Measurements from ENCODE around the gene DKK3.

Gene DKK3

DNA sequence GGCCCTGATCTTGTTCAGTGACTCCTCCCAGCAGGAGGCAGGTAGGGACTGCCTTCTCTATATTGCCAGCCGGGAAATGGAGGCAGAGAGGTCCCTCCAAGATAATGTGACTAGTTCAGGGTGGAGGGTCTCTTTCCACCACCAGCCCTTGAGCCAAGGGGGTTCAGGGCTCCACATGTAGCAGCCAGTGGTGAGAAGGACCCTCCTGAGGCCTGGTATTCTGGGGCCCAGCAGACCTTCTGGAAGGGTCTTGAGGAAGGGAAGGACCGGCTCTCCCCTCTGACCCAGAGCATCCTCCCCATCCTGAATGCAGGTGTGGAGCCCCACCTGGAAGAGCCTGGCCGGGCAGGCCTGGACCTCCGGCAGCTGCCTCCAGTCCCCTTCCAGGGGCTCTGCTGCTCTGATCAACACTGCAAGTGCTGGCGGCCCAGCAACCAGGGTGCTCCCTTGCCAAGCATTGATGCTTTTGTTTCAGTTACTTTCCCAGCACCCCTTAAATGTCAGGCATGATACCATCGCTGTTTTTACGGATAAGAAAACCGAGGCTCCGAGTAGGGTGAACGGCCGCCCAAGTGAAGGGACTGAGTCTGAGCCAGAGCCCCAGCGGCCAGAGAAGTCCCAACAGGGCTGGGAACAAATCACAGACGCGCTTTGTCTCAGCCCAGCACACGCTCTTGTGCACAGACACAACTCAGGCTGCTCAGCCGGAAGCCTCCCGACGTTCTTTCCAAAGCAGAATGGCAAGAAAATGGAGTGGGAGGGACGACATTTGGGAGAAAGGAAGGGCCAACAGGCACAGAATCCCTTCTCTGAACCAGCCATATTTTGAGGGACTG, 38.8 kb downstream of the DKK3 start:
- DNase-seq (ENCODE audit: low read depth in 4 of 4, low spot score in 1 of 4): no peak

DNA sequence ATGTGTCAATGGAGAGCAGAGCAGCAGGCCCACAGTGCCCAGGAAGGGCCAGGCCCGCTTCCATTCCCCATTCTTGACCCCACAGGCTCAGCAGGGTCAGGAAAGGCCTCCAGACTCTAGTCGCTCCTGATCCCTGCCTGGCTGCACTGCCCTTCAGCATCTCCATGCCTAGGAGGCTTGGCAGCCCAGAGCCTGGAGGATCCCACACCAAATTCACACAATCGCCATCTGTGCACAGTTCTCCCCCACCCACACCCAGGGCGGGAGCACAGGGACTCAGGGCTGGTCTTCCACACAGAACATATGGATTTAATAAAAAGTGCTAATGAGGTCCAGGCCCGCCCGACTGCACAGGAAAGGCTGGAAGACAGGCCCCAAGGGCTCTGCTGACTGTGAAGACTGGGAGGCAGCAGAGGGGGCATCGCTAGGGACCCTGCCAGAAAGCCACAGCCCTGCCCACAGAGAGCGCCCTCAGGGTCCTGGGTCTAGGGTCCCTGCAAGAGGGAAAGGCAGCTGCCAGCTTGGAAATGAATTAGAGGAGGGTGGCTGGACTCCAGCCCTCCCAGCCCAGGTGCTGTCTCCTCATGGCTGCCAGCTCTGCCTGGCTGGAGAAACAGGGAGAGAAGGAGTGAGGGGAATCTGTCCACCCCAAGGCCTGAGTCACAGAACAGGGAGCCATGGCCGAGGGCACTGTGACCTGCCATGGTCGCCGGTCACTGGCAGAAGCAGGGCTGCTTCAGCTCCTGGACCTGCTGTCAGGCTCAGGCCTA, 39.7 kb downstream of the DKK3 start:
- no peak for DNase-seq (ENCODE audit: low read depth in 4 of 4, low spot score in 1 of 4)

DNA sequence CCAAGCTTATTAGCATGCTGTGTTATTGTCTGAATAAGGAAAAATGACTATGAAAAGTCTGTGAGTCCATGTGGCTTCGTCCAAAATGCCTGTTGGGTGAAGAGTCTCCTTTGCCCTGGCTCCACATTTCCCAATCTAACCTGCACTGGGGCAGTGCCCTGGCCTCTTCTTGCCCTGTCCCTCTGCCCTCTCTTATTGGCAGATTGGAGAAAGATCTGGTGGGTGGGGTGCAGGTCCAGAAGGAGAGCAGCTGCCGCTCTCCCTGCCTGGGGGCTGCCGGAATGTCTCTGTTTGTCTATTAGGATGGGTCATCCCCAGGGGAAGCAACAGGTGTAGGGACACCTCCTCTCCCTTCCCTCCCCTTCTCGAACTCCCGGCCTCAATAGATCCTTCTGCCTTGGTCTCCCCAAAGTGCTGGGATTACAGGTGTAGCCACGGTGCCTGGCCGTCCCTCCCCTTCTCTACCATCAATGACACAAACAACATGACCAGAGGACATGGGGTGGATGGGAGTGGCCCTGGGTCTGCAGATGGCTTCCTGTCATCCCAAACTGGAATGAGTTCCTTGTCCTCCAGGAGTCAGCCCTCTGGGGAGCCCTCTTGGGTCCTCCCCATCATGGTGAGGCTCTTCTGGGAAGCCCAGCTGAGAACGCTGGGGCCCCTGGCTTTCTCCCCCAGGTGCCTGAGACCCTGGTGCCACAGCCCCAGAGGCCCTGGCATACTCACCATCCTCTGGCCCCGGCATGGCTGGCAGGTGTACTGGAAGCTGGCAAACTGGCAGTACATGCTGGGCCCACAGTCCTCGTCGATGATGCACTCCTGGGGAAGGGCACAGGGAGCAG, 40.5 kb downstream of the DKK3 start:
- DNase-seq (ENCODE audit: low read depth in 4 of 4, low spot score in 1 of 4): no peak

DNA sequence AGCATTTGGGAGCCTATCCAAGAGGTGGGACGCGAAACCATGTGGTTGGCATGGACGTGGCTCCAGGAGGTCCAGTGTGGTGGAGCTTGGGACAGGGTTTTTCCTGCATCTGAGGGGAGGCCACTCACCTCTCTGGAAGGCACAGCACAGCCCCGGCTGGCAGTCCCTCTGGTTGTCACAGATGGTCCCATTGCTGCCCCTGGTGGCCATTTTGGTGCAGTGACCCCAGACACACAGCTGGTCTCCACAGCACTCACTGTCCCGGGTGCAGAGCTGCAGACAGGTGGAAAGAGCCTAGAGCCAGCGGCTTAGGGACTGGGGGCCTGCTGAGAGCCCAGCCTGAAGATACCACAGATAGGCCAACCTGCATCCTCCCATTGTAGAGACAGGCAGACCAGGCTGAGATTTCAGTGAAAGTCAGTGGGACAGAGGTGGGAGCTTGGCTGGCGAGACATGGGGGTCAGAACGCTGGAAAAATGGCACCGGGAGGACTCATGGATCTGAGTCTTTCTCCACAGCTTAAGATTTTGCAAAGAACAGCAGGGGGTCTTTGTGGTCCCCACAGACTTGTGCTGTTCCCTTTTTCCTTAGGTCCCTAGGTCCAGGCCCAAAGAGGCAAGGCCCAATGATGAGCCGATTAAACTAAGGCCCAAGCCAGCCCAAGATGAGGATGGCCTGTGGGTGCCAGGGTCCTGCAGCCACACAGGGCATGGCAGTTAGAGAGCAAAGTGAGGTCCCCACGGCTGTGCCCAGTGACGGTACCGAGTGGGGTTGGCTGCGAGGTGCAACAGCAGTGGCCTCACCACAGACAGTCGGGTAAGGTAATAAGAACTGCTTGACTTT, 41.4 kb downstream of the DKK3 start:
- DNase-seq (ENCODE audit: low read depth in 4 of 4, low spot score in 1 of 4): peak; percentile 23 to 65 (median 35)

- DNase-seq (ENCODE audit: low read depth in 4 of 4, low spot score in 1 of 4): no peak
Observed at GRCh38 chr11:11966354-11966741, 42.1 kb downstream of the DKK3 start.

- DNase-seq (ENCODE audit: low read depth in 4 of 4, low spot score in 1 of 4): no peak
Observed at GRCh38 chr11:11965656-11966353, 42.6 kb downstream of the DKK3 start.

DNA sequence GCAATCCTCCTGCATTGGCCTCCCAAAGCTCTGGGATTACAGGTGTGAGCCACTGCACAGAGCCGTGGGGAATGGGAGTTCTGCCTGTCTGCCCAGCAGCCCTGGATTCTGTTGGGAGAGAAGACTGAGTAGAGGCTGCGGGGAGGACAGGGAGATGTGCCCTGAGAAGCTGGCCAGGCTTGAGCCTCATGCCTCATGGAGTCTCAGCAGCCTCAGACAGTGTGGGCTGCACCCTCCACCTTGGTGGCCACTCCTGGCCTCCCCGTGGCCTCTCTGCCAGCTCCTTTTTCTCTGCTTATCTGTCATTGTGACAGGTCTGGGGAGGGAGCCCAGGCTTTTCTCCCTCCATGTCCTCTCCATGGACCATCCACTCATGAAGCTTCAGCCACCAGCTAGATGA, 43.2 kb downstream of the DKK3 start:
- no peak for DNase-seq (ENCODE audit: low read depth in 4 of 4, low spot score in 1 of 4)

- DNase-seq (ENCODE audit: low read depth in 4 of 4, low spot score in 1 of 4): no peak
Observed at GRCh38 chr11:11964774-11965150, 43.7 kb downstream of the DKK3 start.

GRCh38 chr11:11963842-11964773, 44.3 kb downstream of the DKK3 start:
- no peak for DNase-seq (ENCODE audit: low read depth in 4 of 4, low spot score in 1 of 4)

- no peak for DNase-seq (ENCODE audit: low read depth in 4 of 4, low spot score in 1 of 4)
Observed at GRCh38 chr11:11963067-11963466, 45.4 kb downstream of the DKK3 start.

GRCh38 chr11:11961399-11962028, 46.9 kb downstream of the DKK3 start:
- DNase-seq (ENCODE audit: low read depth in 4 of 4, low spot score in 1 of 4): no peak

GRCh38 chr11:11960687-11961086, 47.7 kb downstream of the DKK3 start:
- DNase-seq (ENCODE audit: low read depth in 4 of 4, low spot score in 1 of 4): no peak

DNA sequence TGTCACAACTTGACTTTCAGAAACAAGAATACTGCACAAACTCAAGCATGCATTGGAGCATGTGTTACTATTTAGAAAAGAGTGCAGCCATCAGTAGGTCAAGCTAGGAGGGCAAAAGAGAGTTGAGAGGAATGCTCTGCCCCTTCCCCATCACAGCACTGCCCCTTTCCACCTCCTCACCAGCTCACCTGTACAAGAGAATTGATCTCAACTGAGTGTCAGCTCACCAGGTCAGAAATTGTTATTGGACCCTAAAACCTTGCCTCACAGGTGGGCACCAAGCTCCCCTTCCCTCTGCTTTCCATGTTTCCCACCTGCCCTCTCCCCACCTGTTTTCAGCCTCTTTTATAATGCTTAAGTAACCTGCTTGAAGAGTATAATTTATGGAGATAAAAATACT, 48.8 kb downstream of the DKK3 start:
- no peak for DNase-seq (ENCODE audit: low read depth in 4 of 4, low spot score in 1 of 4)

- no peak for DNase-seq (ENCODE audit: low read depth in 4 of 4, low spot score in 1 of 4)
Observed at GRCh38 chr11:11958403-11959231, 49.8 kb downstream of the DKK3 start.

DNA sequence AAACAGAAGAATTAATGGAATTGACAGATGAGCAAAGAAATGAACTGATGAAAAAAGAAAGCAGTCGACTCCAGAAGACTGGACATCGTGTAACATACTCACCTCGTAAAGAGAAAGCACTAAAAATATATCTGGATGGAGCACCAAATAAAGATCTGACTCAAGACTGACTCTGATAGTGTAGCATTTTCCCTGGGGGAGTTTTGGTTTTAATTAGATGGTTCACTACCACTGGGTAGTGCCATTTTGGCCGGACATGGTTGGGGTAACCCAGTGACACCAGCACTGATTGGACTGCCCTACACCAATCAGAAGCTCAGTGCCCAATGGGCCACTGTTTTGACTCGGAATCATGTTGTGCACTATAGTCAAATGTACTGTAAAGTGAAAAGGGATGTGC, 52.4 kb downstream of the DKK3 start:
- DNase-seq (ENCODE audit: low read depth in 4 of 4, low spot score in 1 of 4): no peak

DNA sequence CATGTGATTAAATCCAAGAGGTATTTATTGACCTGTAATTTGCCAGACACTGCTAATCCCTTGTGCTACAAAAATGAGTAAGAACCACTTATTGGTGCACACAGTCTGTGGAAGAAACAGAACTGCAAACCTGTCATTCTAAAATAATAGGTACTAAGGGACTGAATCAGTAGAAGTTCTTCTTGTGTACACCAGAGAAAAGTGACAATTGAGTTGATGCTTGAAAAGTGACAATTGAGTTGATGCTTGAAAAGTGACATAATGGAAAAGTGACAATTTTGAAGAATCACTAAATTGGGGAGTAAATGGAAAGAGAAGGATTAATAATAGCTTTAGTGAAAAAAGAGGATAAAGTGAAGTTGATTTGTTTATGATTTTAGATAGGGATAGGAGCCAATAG, 56.4 kb downstream of the DKK3 start:
- DNase-seq (ENCODE audit: low read depth in 4 of 4, low spot score in 1 of 4): no peak

DNA sequence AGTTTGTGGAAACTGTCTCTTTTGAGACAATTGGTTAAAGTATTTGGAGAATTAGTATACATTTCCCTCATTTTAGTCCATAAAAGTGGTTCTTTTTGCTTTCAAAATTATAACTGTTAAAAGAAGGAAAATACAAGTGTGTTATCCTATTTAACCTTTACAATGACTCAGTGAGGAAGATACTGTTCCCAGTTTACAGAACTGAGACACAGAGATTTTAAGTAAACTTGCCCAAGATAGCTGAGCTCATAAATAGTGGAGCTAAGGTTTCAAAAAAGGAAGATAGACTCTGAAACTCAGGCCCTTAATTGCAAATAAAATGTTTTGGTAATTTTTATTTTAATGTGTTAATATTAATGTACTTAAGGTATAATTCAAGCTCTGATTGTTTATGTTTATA, 58.9 kb downstream of the DKK3 start:
- no peak for DNase-seq (ENCODE audit: low read depth in 4 of 4, low spot score in 1 of 4)
